Ascending aorta (tissue), 2 donors: Measurements from ENCODE around the gene GNG14. TPM values are rescaled to one million over a fixed set of nuclear protein-coding genes. Genes with fewer than 3 reads are reported as not detected.
"Not testable (repeated sequence)": the region's sequence is repeated elsewhere in the genome, so short reads cannot be mapped to it uniquely, and the experiment has no call there.

ENCODE experiments used
- DNase-seq, 2 donors: peaks; one replicate each; pipeline ENCODE4 v3.0.0-alpha.2; 2019; ENCODE audit warnings: low spot score in 2 of 2
- H3K27ac ChIP-seq, 2 donors: fragments of 200-600 bp; sonication (generic); one replicate each; pipeline ENCODE4 v1.5.1; 2016 to 2017; ENCODE audit warnings: mild to moderate bottlenecking in 1 of 2
- H3K27me3 ChIP-seq: fragments of 200-600 bp; sonication (generic); one replicate; pipeline ENCODE4 v1.5.1; 2017
- H3K36me3 ChIP-seq, 2 donors: fragments of 200-600 bp; sonication (generic); one replicate each; pipeline ENCODE4 v1.5.1; 2016
- H3K4me1 ChIP-seq, 2 donors: fragments of 200-600 bp; sonication (generic); one replicate each; pipeline ENCODE4 v1.5.1; 2016 to 2017; ENCODE audit warnings: mild to moderate bottlenecking in 1 of 2
- H3K4me3 ChIP-seq, 2 donors: fragments of 200-600 bp; sonication (generic); one replicate each; pipeline ENCODE4 v1.5.1; 2016 to 2017; ENCODE audit warnings: mild to moderate bottlenecking in 1 of 2
- H3K9me3 ChIP-seq, 2 donors: fragments of 200-600 bp; sonication (generic); one replicate each; pipeline ENCODE4 v1.5.1; 2016
- intact Hi-C: fragments of 100-400 bp; cut with DNase I; formaldehyde crosslinking; loops from one replicate; pipeline ENCODE4 v1.15.1; 2023
- total RNA-seq: library from RNA; depleted of rRNA; stranded (reverse); fragments of >200 nt; gene quantifications from one replicate; pipeline ENCODE4 v1.1.0, GENCODE V29; 2016
- TF ChIP-seq, protein P1 (sequence below), 3 experiments: fragments of 200-600 bp in 2 of 3; fragments of 450-650 bp in 1 of 3; sonication (generic) in 2 of 3; IDR thresholded peaks; one replicate each; pipeline ENCODE4 v1.5.1; 2016 to 2019; ENCODE audit warnings: antibody characterized with exemption in 3 of 3, mild to moderate bottlenecking in 1 of 3, moderate library complexity in 1 of 3

Gene GNG14
- total RNA-seq, 1 donor from 2014 or later = not detected

DNA sequence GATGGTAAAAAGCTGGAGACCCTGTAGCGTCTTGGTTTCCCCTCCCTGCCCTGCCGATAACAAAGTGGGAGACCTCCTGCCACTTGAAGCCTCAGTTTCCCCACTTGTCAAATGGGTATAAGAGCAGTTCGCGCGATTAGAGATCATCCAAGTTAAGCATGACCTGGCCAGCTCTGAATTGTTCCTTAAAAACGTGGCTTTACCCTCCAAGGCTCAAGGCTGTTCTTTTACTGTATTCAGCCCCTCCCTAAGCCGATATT, 35.5 kb downstream of the GNG14 start:
- no peaks in the 10 kb centered on the region for H3K9me3 ChIP-seq
- TF ChIP-seq, protein P1, sequence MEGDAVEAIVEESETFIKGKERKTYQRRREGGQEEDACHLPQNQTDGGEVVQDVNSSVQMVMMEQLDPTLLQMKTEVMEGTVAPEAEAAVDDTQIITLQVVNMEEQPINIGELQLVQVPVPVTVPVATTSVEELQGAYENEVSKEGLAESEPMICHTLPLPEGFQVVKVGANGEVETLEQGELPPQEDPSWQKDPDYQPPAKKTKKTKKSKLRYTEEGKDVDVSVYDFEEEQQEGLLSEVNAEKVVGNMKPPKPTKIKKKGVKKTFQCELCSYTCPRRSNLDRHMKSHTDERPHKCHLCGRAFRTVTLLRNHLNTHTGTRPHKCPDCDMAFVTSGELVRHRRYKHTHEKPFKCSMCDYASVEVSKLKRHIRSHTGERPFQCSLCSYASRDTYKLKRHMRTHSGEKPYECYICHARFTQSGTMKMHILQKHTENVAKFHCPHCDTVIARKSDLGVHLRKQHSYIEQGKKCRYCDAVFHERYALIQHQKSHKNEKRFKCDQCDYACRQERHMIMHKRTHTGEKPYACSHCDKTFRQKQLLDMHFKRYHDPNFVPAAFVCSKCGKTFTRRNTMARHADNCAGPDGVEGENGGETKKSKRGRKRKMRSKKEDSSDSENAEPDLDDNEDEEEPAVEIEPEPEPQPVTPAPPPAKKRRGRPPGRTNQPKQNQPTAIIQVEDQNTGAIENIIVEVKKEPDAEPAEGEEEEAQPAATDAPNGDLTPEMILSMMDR (IDR thresholded peaks at IDR 0.05) = no peak
- peaks cover 4 to 29% of the 10 kb centered on the region in 2 donors for H3K4me1 ChIP-seq
- intact Hi-C loops = loop anchor here (1.0 to 2.0 kb wide), 2 partner anchors 11 to 27 kb away; partner anchors contain the start of genes FBXW9 and TRIR
- peak overlapping the region; percentile 66 to 95 for H3K4me3 ChIP-seq
- H3K27me3 ChIP-seq = no peaks in the 10 kb centered on the region
- H3K36me3 ChIP-seq = peaks cover 12 to 15% of the 10 kb centered on the region in 2 donors
- peak overlapping the region; percentile 88 to 98 for H3K27ac ChIP-seq
- DNase-seq = no peak

DNA sequence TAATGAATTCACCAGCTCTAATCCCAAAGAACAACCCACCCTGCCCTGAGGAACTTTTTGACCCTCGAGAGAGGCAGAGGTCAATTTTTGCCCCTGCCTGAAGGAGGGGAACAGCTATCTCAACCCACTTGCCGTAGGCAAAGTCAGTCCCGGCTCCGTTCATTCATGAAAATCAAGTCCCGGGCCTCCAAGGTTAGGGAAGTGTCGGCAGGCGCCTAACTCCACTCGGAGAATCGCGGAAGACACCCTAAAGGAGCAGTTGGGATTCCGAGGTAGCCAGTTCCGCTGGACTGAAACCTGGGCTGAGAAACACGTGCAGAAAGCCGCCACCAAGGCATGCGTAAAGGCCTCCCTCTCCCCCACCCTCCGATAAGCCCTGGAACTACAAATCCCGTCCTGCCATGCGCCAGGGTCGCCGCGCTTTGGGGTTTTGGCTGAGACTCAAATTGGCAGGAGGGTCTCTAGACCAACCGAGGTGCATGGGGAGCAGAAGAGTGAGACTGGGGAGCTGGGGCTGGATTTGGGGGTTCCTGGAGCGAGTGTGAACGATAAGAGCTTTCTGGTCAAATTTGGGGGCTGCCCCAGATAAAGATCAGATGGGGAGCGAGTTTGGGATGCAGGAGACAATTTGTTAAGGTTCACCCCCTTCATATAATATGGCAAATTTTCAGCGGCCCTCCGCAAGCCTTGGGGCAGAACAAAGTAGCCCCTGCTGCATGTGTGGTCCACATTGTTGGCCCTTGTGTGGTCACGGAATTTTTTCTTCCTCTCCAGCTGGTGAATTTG, 36.0 kb downstream of the GNG14 start, which contains the start of gene TNPO2:
Gene TNPO2, minus strand, starts transcription at position 292 of the 786 bp plus-strand sequence. CDS start 2,955 bp downstream, outside the sequence.
- peak within 1 kb of the TSS; percentile 66 to 95 for H3K4me3 ChIP-seq
- peaks cover 4 to 29% of the 10 kb centered on the region in 2 donors for H3K4me1 ChIP-seq
- TF ChIP-seq, protein P1 (IDR thresholded peaks at IDR 0.05) = no peak
- H3K27me3 ChIP-seq = no peaks in the 10 kb centered on the region
- intact Hi-C loops = loop anchor here (1.0 to 2.0 kb wide), 2 partner anchors 10 to 27 kb away; partner anchors contain the start of genes FBXW9 and TRIR
- H3K36me3 ChIP-seq = peaks cover 11 to 15% of the 10 kb centered on the region in 2 donors
- H3K27ac ChIP-seq = peak within 1 kb of the TSS; percentile 88 to 98
- DNase-seq = peak in 1 of 2 donors; percentile 72
- H3K9me3 ChIP-seq = no peaks in the 10 kb centered on the region

DNA sequence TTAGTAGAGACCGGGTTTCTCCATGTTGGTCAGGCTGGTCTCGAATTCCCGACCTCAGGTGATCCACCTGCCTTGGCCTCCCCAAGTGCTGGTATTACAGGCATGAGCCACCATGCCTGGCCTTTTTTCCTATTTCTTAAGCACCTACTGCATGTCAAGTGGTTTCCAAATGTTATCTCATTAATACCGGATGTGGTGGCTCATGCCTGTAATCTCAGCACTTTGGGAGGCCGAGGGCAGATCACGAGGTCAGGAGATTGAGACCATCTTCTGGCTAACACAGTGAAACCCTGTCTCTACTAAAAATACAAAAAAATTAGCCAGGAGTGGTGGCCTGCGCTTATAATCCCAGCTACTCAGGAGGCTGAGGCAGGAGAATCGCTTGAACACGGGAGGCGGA, 37.8 kb downstream of the GNG14 start:
- H3K4me3 ChIP-seq, DNase-seq, H3K9me3 ChIP-seq, intact Hi-C loops, H3K27me3 ChIP-seq, H3K27ac ChIP-seq: not testable (repeated sequence)
- peaks cover 15 to 30% of the 10 kb centered on the region in 2 donors for H3K36me3 ChIP-seq
- H3K4me1 ChIP-seq = peaks cover 4 to 22% of the 10 kb centered on the region in 2 donors

DNA sequence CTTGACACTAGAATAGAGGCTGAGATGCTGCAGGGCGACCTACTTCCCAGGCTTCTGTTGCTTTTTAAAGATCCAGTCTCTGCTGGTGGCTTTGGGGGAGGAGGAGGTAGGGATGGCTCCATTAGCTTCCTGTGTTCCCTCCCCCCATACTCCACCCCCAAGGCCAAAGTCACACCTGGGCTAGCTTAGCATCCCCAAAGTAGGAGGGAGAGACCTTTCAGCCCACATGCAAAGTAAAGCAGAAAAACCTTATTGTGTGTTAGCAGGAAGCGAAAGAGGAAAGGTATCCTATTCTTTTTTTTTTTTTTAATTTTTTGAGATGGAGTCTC, 39.2 kb downstream of the GNG14 start:
- Histone ChIP-seq H3K27ac (no peak overlapping the region), H3K27me3 (no peaks in the 10 kb centered on the region), H3K36me3 (peaks cover 26 to 38% of the 10 kb centered on the region in 2 donors), H3K4me3 (no peak overlapping the region), H3K4me1 (peaks cover 3 to 15% of the 10 kb centered on the region in 2 donors), H3K9me3 (no peaks in the 10 kb centered on the region)
- TF ChIP-seq, protein P1 (IDR thresholded peaks at IDR 0.05) = no peak
- no peak for DNase-seq
- intact Hi-C loops = no loop called here

DNA sequence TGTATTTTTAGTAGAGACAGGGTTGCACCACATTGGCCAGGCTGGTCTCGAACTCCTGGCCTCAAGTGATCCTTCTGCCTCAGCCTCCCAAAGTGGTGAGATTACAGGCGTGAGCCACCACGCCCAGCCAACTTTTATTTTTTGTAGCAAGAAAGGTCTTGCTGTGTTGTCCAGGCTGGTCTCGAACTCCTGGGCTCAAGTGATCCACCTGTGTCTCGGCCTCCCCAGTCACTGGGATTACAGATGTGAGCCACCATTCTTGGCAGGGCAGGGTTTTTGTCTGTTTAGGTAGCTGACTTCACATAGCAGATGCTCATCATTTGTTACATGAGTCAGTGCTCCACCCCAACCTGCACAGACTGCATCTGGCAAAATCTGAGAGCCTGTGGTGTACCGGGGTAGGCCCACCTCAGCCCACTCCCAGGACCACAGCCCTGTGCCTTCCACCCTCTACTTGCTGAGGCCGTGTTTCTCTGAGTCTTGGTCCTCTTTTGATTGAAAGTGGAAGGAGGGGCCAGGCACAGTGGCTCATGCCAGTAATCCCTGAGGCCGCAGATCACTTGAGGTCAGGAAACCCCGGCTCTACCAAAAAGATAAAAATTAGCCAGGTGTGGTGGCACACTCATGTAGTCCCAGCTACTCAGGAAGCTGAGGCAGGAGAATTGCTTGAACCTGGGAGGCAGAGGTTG, 40.1 kb downstream of the GNG14 start:
- Histone ChIP-seq H3K4me3 (no peak overlapping the region), H3K27ac (no peak overlapping the region), H3K9me3 (no peaks in the 10 kb centered on the region), H3K27me3 (no peaks in the 10 kb centered on the region), H3K4me1 (peaks cover 6 to 20% of the 10 kb centered on the region in 2 donors), H3K36me3 (peaks cover 26 to 38% of the 10 kb centered on the region in 2 donors)
- DNase-seq = no peak
- TF ChIP-seq, protein P1 (IDR thresholded peaks at IDR 0.05) = no peak
- intact Hi-C loops = no loop called here

DNA sequence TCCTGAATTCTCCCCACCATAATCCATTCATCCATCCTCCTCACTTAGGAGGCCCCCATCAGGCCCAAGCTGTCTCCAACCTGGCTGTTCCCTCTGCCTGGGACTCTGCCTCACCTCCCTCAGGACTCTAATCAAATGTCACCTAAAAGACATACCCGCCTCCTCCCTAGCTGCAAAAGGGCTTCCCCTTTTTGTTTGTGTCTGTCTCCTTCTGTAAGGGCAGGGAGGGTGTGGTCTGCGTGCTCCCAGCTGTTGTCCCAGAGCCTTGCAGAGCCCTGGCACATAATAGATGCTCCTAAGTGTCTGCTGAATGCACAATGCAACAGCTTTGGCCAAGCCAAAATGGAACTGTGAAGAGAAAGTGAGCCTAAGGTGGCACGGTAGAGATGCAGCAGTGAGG, 42.3 kb downstream of the GNG14 start:
- no peak overlapping the region for H3K27ac ChIP-seq
- no peaks in the 10 kb centered on the region for H3K9me3 ChIP-seq
- H3K36me3 ChIP-seq = peaks cover 26 to 38% of the 10 kb centered on the region in 2 donors
- TF ChIP-seq, protein P1 (IDR thresholded peaks at IDR 0.05) = no peak
- H3K27me3 ChIP-seq = no peaks in the 10 kb centered on the region
- H3K4me3 ChIP-seq = no peak overlapping the region
- peaks cover 13 to 15% of the 10 kb centered on the region in 2 donors for H3K4me1 ChIP-seq
- no peak for DNase-seq
- intact Hi-C loops = loop anchor here (10.0 kb wide), 1 partner anchor 435 kb away; the partner anchor contains the start of gene ZNF44
